HepG2 (cell line): Measurements from ENCODE around the gene MTHFD1L. TPM values are rescaled to one million over a fixed set of nuclear protein-coding genes. Genes with fewer than 3 reads are reported as not detected.

Experiments used
- ATAC-seq: fragments of 200-7000 bp; cut with Tn5 transposase; 3 replicates; pipeline ENCODE4 v1.9.1; 2020; ENCODE audit warnings: mild to moderate bottlenecking, moderate library complexity
- BruUV-seq: library from RNA; stranded (reverse); fragments of 400-500 nt; replicated peaks from 2 replicates; lab custom pipeline; 2021; lab: Mats Ljungman, UMichigan
- CTCF ChIA-PET: fragments of 300-600 bp; formaldehyde crosslinking; extraction: SDS; loops from one replicate; lab custom pipeline; 2021; ENCODE audit warnings: low total read pairs, inconsistent platforms, low intra/inter-chr PET ratio; lab: Yijun Ruan, JAX
- POLR2A ChIA-PET: fragments of 350-600 bp; sonication (Branson Sonifier 250); formaldehyde crosslinking; loops from one replicate; lab custom pipeline; 2020; ENCODE audit warnings: antibody characterized with exemption, inconsistent platforms; lab: Yijun Ruan, JAX
- DNase-seq: peaks from one replicate; pipeline ENCODE4 v3.0.0-alpha.2; 2015; ENCODE audit warnings: low spot score
- FAIRE-seq: peaks from 3 replicates; lab custom pipeline; 2011; peaks lifted over from hg19 to GRCh38; lab: Jason Lieb, UNC
- H2AFZ ChIP-seq: one replicate; pipeline ENCODE4 v1.6.1; 2011; ENCODE audit warnings: low read length, inconsistent platforms
- H3K27ac ChIP-seq: fragments of 300-600 bp; 3 replicates; pipeline ENCODE4 v1.8.0; 2011; ENCODE audit warnings: mixed run types, mild to moderate bottlenecking, mixed read lengths, low read length, inconsistent platforms; ENCODE audit not compliant: insufficient read depth; ENCODE audit errors: extremely low read length
- H3K27me3 ChIP-seq, 2 experiments: fragments of 200-600 bp in 1 of 2; 2 replicates in 1 of 2; 3 replicates in 1 of 2; pipeline versions ENCODE4 v1.6.0 to v1.8.0; 2011; ENCODE audit warnings: low read length in 2 of 2, mild to moderate bottlenecking in 2 of 2, moderate library complexity in 2 of 2, inconsistent platforms in 1 of 2; ENCODE audit not compliant: insufficient read depth in 2 of 2, control insufficient read depth in 1 of 2
- H3K36me3 ChIP-seq, 2 experiments: fragments of 200-600 bp in 1 of 2; replicated peaks in 1 of 2; 2 replicates in 1 of 2; 3 replicates in 1 of 2; pipeline versions ENCODE4 v1.5.1 to v1.8.0; 2011; ENCODE audit warnings: low read length in 2 of 2, inconsistent platforms in 1 of 2; ENCODE audit not compliant: insufficient read depth in 2 of 2, control insufficient read depth in 1 of 2
- H3K4me1 ChIP-seq: 2 replicates; pipeline ENCODE4 v1.5.1; 2012; ENCODE audit warnings: low read length, inconsistent platforms; ENCODE audit not compliant: insufficient read depth
- H3K4me2 ChIP-seq: 2 replicates; pipeline ENCODE4 v1.6.0; 2011; ENCODE audit warnings: low read depth, low read length, inconsistent platforms
- H3K4me3 ChIP-seq, 3 experiments: fragments of 200-600 bp in 1 of 3; sonication (generic), shearing (Covaris generic) in 1 of 3; replicated peaks in 1 of 3; 2 replicates each; pipeline ENCODE4 v1.5.1; 2011 to 2016; ENCODE audit warnings: low read length in 3 of 3, inconsistent platforms in 2 of 3, low read depth in 2 of 3, mild to moderate bottlenecking in 2 of 3, control low read depth in 1 of 3, mixed read lengths in 1 of 3; ENCODE audit not compliant: insufficient read depth in 1 of 3
- H3K79me2 ChIP-seq: one replicate; pipeline ENCODE4 v1.6.1; 2011; ENCODE audit warnings: low read length, inconsistent platforms; ENCODE audit not compliant: insufficient read depth
- H3K9ac ChIP-seq: 2 replicates; pipeline ENCODE4 v1.6.0; 2011; ENCODE audit warnings: mild to moderate bottlenecking, low read depth, low read length, inconsistent platforms; ENCODE audit not compliant: insufficient read depth
- H3K9me3 ChIP-seq: 2 replicates; pipeline ENCODE4 v1.5.1; 2012; ENCODE audit warnings: mild to moderate bottlenecking, low read length
- H4K20me1 ChIP-seq: 2 replicates; pipeline ENCODE4 v1.6.0; 2011; ENCODE audit warnings: inconsistent platforms, mild to moderate bottlenecking, low read length, moderate library complexity; ENCODE audit not compliant: insufficient read depth
- CBX1 ChIP-seq: IDR thresholded peaks from one replicate; pipeline ENCODE4 v1.6.1; 2016; ENCODE audit warnings: antibody characterized with exemption, low read depth
- EP300 ChIP-seq, 3 experiments: sonication (generic) in 1 of 3; formaldehyde crosslinking in 1 of 3; IDR thresholded peaks; 2 replicates each; pipeline versions ENCODE4 v1.5.1 to v1.6.1; 2011 to 2020; ENCODE audit warnings: low read depth in 2 of 3, low read length in 2 of 3, borderline replicate concordance in 1 of 3, improper control_type of control experiment in 1 of 3, mild to moderate bottlenecking in 1 of 3, missing genetic modification reagents in 1 of 3, moderate library complexity in 1 of 3
- KDM5A ChIP-seq: fragments of 200-600 bp; sonication (generic); IDR thresholded peaks from 2 replicates; pipeline ENCODE4 v1.7.0; 2018; ENCODE audit warnings: antibody characterized with exemption, mild to moderate bottlenecking, low read length, borderline replicate concordance
- MED1 ChIP-seq: sonication (generic); formaldehyde crosslinking; IDR thresholded peaks from 2 replicates; pipeline ENCODE4 v1.4.0; 2020; ENCODE audit warnings: missing genetic modification reagents
- MTF2 ChIP-seq: sonication (generic); formaldehyde crosslinking; IDR thresholded peaks from 2 replicates; pipeline ENCODE4 v1.5.0; 2020; ENCODE audit warnings: missing genetic modification reagents, borderline replicate concordance
- TBX2 ChIP-seq: sonication (generic); formaldehyde crosslinking; IDR thresholded peaks from 2 replicates; pipeline ENCODE4 v1.5.0; 2020; ENCODE audit warnings: missing genetic modification reagents, mild to moderate bottlenecking, borderline replicate concordance
- THYN1 ChIP-seq: sonication (generic); formaldehyde crosslinking; IDR thresholded peaks from 2 replicates; pipeline ENCODE4 v1.8.1; 2023; ENCODE audit warnings: low read depth, mild to moderate bottlenecking, moderate library complexity, missing genetic modification reagents, borderline replicate concordance
- ZNF121 ChIP-seq: sonication (generic); formaldehyde crosslinking; IDR thresholded peaks from 2 replicates; pipeline ENCODE4 v1.5.0; 2020; ENCODE audit warnings: mild to moderate bottlenecking, missing genetic modification reagents
- ZNF124 ChIP-seq: sonication (generic); formaldehyde crosslinking; IDR thresholded peaks from 2 replicates; pipeline ENCODE4 v1.4.0; 2020; ENCODE audit warnings: missing genetic modification reagents
- ZNF263 ChIP-seq: sonication (generic); formaldehyde crosslinking; IDR thresholded peaks from 2 replicates; pipeline ENCODE4 v1.4.0; 2020; ENCODE audit warnings: missing genetic modification reagents
- WGBS: methylation state at CpG from one replicate; pipeline ENCODE4 v1.1.6; 2017; ENCODE audit warnings: low lambda C conversion rate; 5-methylcytosine and 5-hydroxymethylcytosine counted together
- in situ Hi-C: cut with HindIII; loops from 2 replicates; pipeline ENCODE4 v1.10.0; 2017; ENCODE audit warnings: low pct_unique_long_range_greater_than_20kb; ENCODE audit not compliant: extremely low pct_ligation_motif_present
- intact Hi-C: fragments of 100-400 bp; cut with micrococcal nuclease; formaldehyde crosslinking; loops from one replicate; pipeline ENCODE4 v1.10.0; 2022; ENCODE audit not compliant: unreplicated experiment
- polyA plus RNA-seq, 8 experiments: library from polyadenylated mRNA; depleted of rRNA in 3 of 8; stranded (reverse) in 7 of 8; unstranded in 1 of 8; fragments of >200 nt; fragmentation: Illumina TruSeq in 4 of 8; extraction: Trizol in 4 of 8; gene quantifications; 2 replicates each; pipeline versions ENCODE4 v1.2.1 to v1.2.3, GENCODE V29; 2011 to 2016; ENCODE audit warnings: low read depth in 4 of 8, missing spikeins in 1 of 8, mixed read lengths in 1 of 8; ENCODE audit not compliant: insufficient read depth in 1 of 8
- total RNA-seq, 5 experiments: library from RNA; depleted of rRNA; stranded (reverse); fragments of >200 nt; fragmentation: Illumina TruSeq; extraction: Trizol; gene quantifications; 2 replicates each; pipeline ENCODE4 v1.2.3, GENCODE V29; 2016; ENCODE audit warnings: low read depth in 1 of 5
- TF ChIP-seq, protein P1 (sequence below): sonication (generic); formaldehyde crosslinking; IDR thresholded peaks from 2 replicates; pipeline ENCODE4 v1.4.0; 2020; ENCODE audit warnings: missing genetic modification reagents
- TF ChIP-seq, protein P2 (sequence below), 2 experiments: sonication (generic) in 1 of 2; formaldehyde crosslinking in 1 of 2; IDR thresholded peaks; 2 replicates each; pipeline versions ENCODE4 v1.5.1 to v1.6.1; 2011 to 2020; ENCODE audit warnings: borderline replicate concordance in 1 of 2, low read depth in 1 of 2, low read length in 1 of 2, mild to moderate bottlenecking in 1 of 2, missing genetic modification reagents in 1 of 2, moderate library complexity in 1 of 2
- TF ChIP-seq, protein P3 (sequence below): IDR thresholded peaks from 2 replicates; pipeline ENCODE4 v1.6.1; 2016

MTHFD1L gene
- total and polyA plus RNA-seq, 2 of the 13 experiments (the other 11 are each of a cell fraction or from before 2014, with no cell fraction given) = 24.0 to 39.6 TPM

DNA sequence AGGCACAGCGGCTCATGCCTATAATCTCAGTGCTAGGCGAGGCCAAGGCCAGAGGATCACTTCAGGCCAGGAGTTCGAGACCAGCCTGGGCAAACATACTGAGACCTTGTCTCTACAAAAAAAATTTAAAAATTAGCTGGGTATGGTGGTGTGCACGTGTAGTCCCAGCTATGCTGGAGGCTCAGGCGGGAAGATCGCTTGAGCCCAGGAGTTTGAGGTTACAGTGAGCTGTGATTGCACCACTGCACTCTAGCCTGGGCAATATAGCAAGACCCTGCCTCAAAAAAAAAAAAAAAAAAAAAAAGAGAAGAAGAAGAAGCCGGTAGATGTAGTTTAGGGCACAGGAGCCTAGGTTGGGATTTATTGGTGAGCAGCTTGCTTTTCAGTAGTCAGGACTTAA, 20.7 kb downstream of the MTHFD1L start:
- Histone ChIP-seq H3K4me3 (no peak overlapping the region), H3K9me3 (no peaks in the 10 kb centered on the region), H3K36me3 (peaks cover 21 to 70% of the 10 kb centered on the region in 2 experiments), H3K79me2 (peaks cover 2% of the 10 kb centered on the region), H3K27ac (no peak overlapping the region), H3K4me2 (no peak overlapping the region), H3K27me3 (no peaks in the 10 kb centered on the region), H2AFZ (no peak overlapping the region), H4K20me1 (no peaks in the 10 kb centered on the region), H3K9ac (no peak overlapping the region), H3K4me1 (peaks cover 21% of the 10 kb centered on the region)
- in situ Hi-C loops (no loop called here), intact Hi-C loops (no loop called here)
- FAIRE-seq (no peak), DNase-seq (no peak), ATAC-seq (no peak)
- TF ChIP-seq ZNF121 (CRISPR knock-in tag) (peak; percentile 70), EP300 (IDR thresholded peaks at IDR 0.05; ENCODE audit: low read depth in 2 of 2, low read length in 2 of 2) (no peak), EP300 (CRISPR knock-in tag; IDR thresholded peaks at IDR 0.05; ENCODE audit: borderline replicate concordance) (no peak)
- no TSS peak for BruUV-seq
- ChIA-PET CTCF (no interaction called here), POLR2A (no interaction called here)
- WGBS = 98% methylated on average over 7 of the region's 7 CpGs

DNA sequence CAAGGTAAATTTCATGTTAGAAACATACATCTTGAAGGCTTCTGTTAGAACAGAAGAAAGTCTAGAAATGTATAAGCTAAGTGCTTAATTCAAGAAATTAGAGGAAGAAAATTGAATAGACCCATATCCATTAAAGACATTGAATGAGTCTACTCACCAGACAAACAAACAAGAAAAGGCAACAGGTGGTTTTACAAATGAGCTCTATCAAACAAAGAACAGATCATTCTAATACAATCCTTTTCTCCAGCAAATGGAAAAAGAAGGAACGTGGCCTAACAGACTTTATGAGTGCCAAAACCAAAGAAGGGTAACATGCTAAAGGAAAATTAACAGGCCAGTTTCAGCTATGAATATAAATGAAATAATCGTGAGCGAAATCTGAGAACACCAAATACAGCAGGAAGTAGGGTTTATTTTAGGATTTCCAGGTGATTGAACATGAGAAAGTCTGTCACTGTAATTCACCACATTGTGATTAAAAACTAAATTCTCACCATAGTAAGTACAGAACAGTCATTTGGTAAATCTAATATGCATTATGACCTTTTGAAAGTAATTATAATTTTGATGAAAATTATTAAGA, 22.6 kb downstream of the MTHFD1L start:
- no peak for ATAC-seq
- Histone ChIP-seq H3K9ac (no peak overlapping the region), H3K4me1 (peaks cover 2% of the 10 kb centered on the region), H3K27me3 (no peaks in the 10 kb centered on the region), H3K27ac (no peak overlapping the region), H2AFZ (no peak overlapping the region), H3K4me3 (no peak overlapping the region), H3K9me3 (no peaks in the 10 kb centered on the region), H3K4me2 (no peak overlapping the region), H4K20me1 (no peaks in the 10 kb centered on the region), H3K79me2 (no peaks in the 10 kb centered on the region), H3K36me3 (peaks cover 30 to 80% of the 10 kb centered on the region in 2 experiments)
- in situ Hi-C loops = no loop called here
- ChIA-PET CTCF (no interaction called here), POLR2A (no interaction called here)
- 96% methylated on average over 3 of the region's 3 CpGs for WGBS
- DNase-seq = no peak
- no TSS peak for BruUV-seq
- no peak for FAIRE-seq
- intact Hi-C loops = no loop called here
- TF ChIP-seq ZNF124 (CRISPR knock-in tag) (no peak), TBX2 (CRISPR knock-in tag) (no peak), KDM5A (no peak), MED1 (no peak), THYN1 (CRISPR knock-in tag) (no peak), MTF2 (CRISPR knock-in tag) (no peak), ZNF263 (CRISPR knock-in tag) (no peak), CBX1 (no peak)
- TF ChIP-seq, protein P1, sequence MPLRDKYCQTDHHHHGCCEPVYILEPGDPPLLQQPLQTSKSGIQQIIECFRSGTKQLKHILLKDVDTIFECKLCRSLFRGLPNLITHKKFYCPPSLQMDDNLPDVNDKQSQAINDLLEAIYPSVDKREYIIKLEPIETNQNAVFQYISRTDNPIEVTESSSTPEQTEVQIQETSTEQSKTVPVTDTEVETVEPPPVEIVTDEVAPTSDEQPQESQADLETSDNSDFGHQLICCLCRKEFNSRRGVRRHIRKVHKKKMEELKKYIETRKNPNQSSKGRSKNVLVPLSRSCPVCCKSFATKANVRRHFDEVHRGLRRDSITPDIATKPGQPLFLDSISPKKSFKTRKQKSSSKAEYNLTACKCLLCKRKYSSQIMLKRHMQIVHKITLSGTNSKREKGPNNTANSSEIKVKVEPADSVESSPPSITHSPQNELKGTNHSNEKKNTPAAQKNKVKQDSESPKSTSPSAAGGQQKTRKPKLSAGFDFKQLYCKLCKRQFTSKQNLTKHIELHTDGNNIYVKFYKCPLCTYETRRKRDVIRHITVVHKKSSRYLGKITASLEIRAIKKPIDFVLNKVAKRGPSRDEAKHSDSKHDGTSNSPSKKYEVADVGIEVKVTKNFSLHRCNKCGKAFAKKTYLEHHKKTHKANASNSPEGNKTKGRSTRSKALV (CRISPR knock-in tag) = no peak
- TF ChIP-seq, protein P2, sequence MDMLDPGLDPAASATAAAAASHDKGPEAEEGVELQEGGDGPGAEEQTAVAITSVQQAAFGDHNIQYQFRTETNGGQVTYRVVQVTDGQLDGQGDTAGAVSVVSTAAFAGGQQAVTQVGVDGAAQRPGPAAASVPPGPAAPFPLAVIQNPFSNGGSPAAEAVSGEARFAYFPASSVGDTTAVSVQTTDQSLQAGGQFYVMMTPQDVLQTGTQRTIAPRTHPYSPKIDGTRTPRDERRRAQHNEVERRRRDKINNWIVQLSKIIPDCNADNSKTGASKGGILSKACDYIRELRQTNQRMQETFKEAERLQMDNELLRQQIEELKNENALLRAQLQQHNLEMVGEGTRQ (IDR thresholded peaks at IDR 0.05; ENCODE audit: low read depth, low read length) = no peak
- TF ChIP-seq, protein P2 (CRISPR knock-in tag; IDR thresholded peaks at IDR 0.05; ENCODE audit: borderline replicate concordance) = no peak
- TF ChIP-seq, protein P3, sequence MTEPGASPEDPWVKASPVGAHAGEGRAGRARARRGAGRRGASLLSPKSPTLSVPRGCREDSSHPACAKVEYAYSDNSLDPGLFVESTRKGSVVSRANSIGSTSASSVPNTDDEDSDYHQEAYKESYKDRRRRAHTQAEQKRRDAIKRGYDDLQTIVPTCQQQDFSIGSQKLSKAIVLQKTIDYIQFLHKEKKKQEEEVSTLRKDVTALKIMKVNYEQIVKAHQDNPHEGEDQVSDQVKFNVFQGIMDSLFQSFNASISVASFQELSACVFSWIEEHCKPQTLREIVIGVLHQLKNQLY (CRISPR knock-in tag) = no peak
